Esophagus squamous epithelium (tissue), 5 donors: Measurements from ENCODE around the gene AKR1C2. TPM values are rescaled to one million over a fixed set of nuclear protein-coding genes. Genes with fewer than 3 reads are reported as not detected.

ENCODE experiments used
- DNase-seq: peaks from one replicate; lab custom pipeline; 2025; lab: John Stamatoyannopoulos, UW
- H3K27ac ChIP-seq, 4 donors: fragments of 200-600 bp; sonication (generic); one replicate each; pipeline ENCODE4 v1.5.1; 2016 to 2019; ENCODE audit warnings: mild to moderate bottlenecking in 1 of 4
- H3K27me3 ChIP-seq, 4 donors: fragments of 200-600 bp; sonication (generic); 1 replicate in 3 of 4; 2 replicates in 1 of 4; pipeline versions ENCODE4 v1.5.1 to v1.6.0; 2017 to 2021; ENCODE audit warnings: antibody characterized with exemption in 1 of 4
- H3K36me3 ChIP-seq, 3 donors: fragments of 200-600 bp; sonication (generic); one replicate each; pipeline ENCODE4 v1.5.1; 2016 to 2019
- H3K4me1 ChIP-seq, 3 donors: fragments of 200-600 bp; sonication (generic); one replicate each; pipeline ENCODE4 v1.5.1; 2017 to 2019
- H3K4me3 ChIP-seq, 4 donors: fragments of 200-600 bp; sonication (generic); 1 replicate in 3 of 4; 2 replicates in 1 of 4; pipeline ENCODE4 v1.5.1; 2016 to 2019; ENCODE audit warnings: mild to moderate bottlenecking in 2 of 4, moderate library complexity in 1 of 4
- H3K9me3 ChIP-seq, 3 donors: fragments of 200-600 bp; sonication (generic); one replicate each; pipeline ENCODE4 v1.5.1; 2016 to 2019
- POLR2A ChIP-seq, 4 donors: fragments of 450-650 bp; IDR thresholded peaks; one replicate each; pipeline ENCODE4 v1.6.1; 2017; ENCODE audit warnings: antibody characterized with exemption in 4 of 4, mild to moderate bottlenecking in 4 of 4, moderate library complexity in 3 of 4
- WGBS, 2 donors: methylation state at CpG; one replicate each; pipeline ENCODE4 v1.1.5; 2018; 5-methylcytosine and 5-hydroxymethylcytosine counted together
- intact Hi-C: fragments of 100-400 bp; cut with DNase I; formaldehyde crosslinking; loops from one replicate; pipeline ENCODE4 v1.15.0; 2022
- total RNA-seq, 4 donors: library from RNA; depleted of rRNA; stranded (reverse); fragments of >200 nt; gene quantifications; one replicate each; pipeline ENCODE4 v1.1.0, GENCODE V29; 2016
- TF ChIP-seq, protein P1 (sequence below), 6 experiments: fragments of 450-650 bp in 4 of 6; fragments of 200-600 bp in 2 of 6; sonication (generic) in 2 of 6; IDR thresholded peaks; one replicate each; pipeline ENCODE4 v1.5.1; 2016 to 2019; ENCODE audit warnings: antibody characterized with exemption in 6 of 6, mild to moderate bottlenecking in 4 of 6, moderate library complexity in 4 of 6
- donor health status: DM: yes; HTN: yes; CAD: no.

AKR1C2 gene
- total RNA-seq, 4 donors from 2014 or later = 133 to 686 (median 378) TPM

GRCh38 chr10:4984223-4984622 lies 19.4 kb downstream of the AKR1C2 start:
- intact Hi-C loops = loop anchor here (10.0 kb wide), 1 partner anchor 129 kb away; no protein-coding TSS in a partner anchor

DNA sequence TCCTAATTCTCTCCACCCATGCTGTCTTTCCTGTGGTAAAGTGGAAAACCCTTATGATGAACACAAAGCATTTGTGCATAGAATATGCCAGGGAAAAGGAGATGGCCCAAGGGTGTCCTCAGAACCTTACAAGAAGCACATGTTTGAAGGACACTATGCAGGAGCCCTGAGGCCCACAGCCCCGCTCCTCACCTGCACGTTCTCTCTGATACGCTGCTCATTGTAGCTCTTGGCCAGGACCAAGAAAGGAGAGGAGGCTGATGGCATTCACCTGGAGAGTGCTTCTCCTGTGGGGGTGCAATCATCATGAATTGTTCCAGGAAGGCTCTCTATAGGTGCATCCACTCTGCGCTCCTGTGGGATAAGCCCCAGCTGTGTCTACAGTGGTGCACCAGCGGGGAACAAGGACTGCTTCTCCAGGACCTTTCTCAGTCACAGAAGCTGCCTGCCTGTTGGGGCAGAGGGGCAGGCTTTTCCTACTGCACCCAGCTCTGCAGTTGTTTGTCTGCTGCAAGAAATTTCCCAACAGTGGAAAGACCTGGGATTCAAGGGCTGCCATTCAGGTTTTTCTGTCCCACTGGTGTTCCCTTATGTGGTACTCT lies 19.9 kb downstream of the AKR1C2 start:
- intact Hi-C loops = loop anchor here (10.0 kb wide), 1 partner anchor 129 kb away; no protein-coding TSS in a partner anchor
- TF ChIP-seq, protein P1, sequence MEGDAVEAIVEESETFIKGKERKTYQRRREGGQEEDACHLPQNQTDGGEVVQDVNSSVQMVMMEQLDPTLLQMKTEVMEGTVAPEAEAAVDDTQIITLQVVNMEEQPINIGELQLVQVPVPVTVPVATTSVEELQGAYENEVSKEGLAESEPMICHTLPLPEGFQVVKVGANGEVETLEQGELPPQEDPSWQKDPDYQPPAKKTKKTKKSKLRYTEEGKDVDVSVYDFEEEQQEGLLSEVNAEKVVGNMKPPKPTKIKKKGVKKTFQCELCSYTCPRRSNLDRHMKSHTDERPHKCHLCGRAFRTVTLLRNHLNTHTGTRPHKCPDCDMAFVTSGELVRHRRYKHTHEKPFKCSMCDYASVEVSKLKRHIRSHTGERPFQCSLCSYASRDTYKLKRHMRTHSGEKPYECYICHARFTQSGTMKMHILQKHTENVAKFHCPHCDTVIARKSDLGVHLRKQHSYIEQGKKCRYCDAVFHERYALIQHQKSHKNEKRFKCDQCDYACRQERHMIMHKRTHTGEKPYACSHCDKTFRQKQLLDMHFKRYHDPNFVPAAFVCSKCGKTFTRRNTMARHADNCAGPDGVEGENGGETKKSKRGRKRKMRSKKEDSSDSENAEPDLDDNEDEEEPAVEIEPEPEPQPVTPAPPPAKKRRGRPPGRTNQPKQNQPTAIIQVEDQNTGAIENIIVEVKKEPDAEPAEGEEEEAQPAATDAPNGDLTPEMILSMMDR (IDR thresholded peaks at IDR 0.05) = no peak
- TF ChIP-seq POLR2A (IDR thresholded peaks at IDR 0.05) = no peak
- H3K27me3 ChIP-seq = no peaks in the 10 kb centered on the region

More at GRCh38 chr10:4984223-4984622, 19.4 kb downstream of the AKR1C2 start:
- Histone ChIP-seq H3K27me3 (no peaks in the 10 kb centered on the region), H3K27ac (no peak overlapping the region), H3K4me1 (peaks cover 0 to 17% (median 0%) of the 10 kb centered on the region in 3 donors), H3K4me3 (no peak overlapping the region), H3K9me3 (no peaks in the 10 kb centered on the region), H3K36me3 (peaks cover 0 to 23% (median 0%) of the 10 kb centered on the region in 3 donors)
- TF ChIP-seq POLR2A (IDR thresholded peaks at IDR 0.05) = no peak
- TF ChIP-seq, protein P1 (IDR thresholded peaks at IDR 0.05) = no peak
- no peak for DNase-seq
- WGBS, 2 donors = 95 to 97% methylated on average over 6 to 7 of the region's 10 CpGs

GRCh38 chr10:4982764-4983226 lies 20.9 kb downstream of the AKR1C2 start:
- no peak for TF ChIP-seq POLR2A (IDR thresholded peaks at IDR 0.05)
- TF ChIP-seq, protein P1 (IDR thresholded peaks at IDR 0.05) = no peak
- Histone ChIP-seq H3K9me3 (no peaks in the 10 kb centered on the region), H3K27me3 (no peaks in the 10 kb centered on the region), H3K36me3 (peaks cover 0 to 18% (median 0%) of the 10 kb centered on the region in 3 donors), H3K4me1 (peaks cover 0 to 17% (median 0%) of the 10 kb centered on the region in 3 donors), H3K4me3 (no peak overlapping the region), H3K27ac (no peak overlapping the region)
- 88 to 97% methylated on average over 3 to 4 of the region's 9 CpGs for WGBS, 2 donors
- intact Hi-C loops = loop anchor here (10.0 kb wide), 1 partner anchor 128 kb away; no protein-coding TSS in a partner anchor
- DNase-seq = no peak

More for the DNA sequence above, 19.9 kb downstream of the AKR1C2 start:
- H3K4me1 ChIP-seq = peaks cover 0 to 17% (median 0%) of the 10 kb centered on the region in 3 donors
- 100% methylated on average over 1 of the region's 5 CpGs; no CpG with 5 or more reads in 1 of the 2 donors for WGBS, 2 donors
- peaks cover 0 to 23% (median 0%) of the 10 kb centered on the region in 3 donors for H3K36me3 ChIP-seq
- no peak for DNase-seq
- H3K27ac ChIP-seq = no peak overlapping the region
- no peaks in the 10 kb centered on the region for H3K9me3 ChIP-seq
- no peak overlapping the region for H3K4me3 ChIP-seq

- peaks cover 0 to 27% (median 0%) of the 10 kb centered on the region in 3 donors for H3K36me3 ChIP-seq
- intact Hi-C loops = loop anchor here (10.0 kb wide), 1 partner anchor 127 kb away; no protein-coding TSS in a partner anchor
- H3K4me1 ChIP-seq = peaks cover 0 to 17% (median 0%) of the 10 kb centered on the region in 3 donors
- no peak overlapping the region for H3K4me3 ChIP-seq
- peak overlapping the region in 3 of 4 donors; percentile 27 to 53 (median 51) for H3K27ac ChIP-seq
- no peak for TF ChIP-seq POLR2A (IDR thresholded peaks at IDR 0.05)
- TF ChIP-seq, protein P1 (IDR thresholded peaks at IDR 0.05) = peak; percentile 26 to 74 (median 54)
- DNase-seq = no peak
- H3K27me3 ChIP-seq = no peaks in the 10 kb centered on the region
- no peaks in the 10 kb centered on the region for H3K9me3 ChIP-seq
- WGBS, 2 donors = 48 to 58% methylated on average over 13 of the region's 14 CpGs
These were observed 21.8 kb downstream of the AKR1C2 start for GRCh38 chr10:4981722-4982471.
